ENCODE data around the gene DAAM1. TPM values are rescaled to one million over a fixed set of nuclear protein-coding genes. Genes with fewer than 3 reads are reported as not detected.

DAAM1 gene
- total RNA-seq, 1 donor from 2014 or later = 146 TPM

- DNase-seq = no peak
- Mint-ChIP-seq H3K4me1 (ENCODE audit: low read depth, unreplicated experiment) (peaks cover 8% of the 10 kb centered on the region), H3K4me3 (ENCODE audit: unreplicated experiment) (no peak overlapping the region), H3K9me3 (ENCODE audit: unreplicated experiment) (no peaks in the 10 kb centered on the region), H3K36me3 (ENCODE audit: unreplicated experiment) (no peaks in the 10 kb centered on the region), H3K27me3 (ENCODE audit: unreplicated experiment) (no peaks in the 10 kb centered on the region), H3K27ac (ENCODE audit: unreplicated experiment) (no peak overlapping the region)
- no peak for TF ChIP-seq CTCF (IDR thresholded peaks at IDR 0.05; ENCODE audit: partially characterized antibody, unreplicated experiment)
Observed at GRCh38 chr14:59251811-59252771, 63.6 kb downstream of the DAAM1 start.

GRCh38 chr14:59252772-59253500, 64.5 kb downstream of the DAAM1 start:
- no peak for DNase-seq
- TF ChIP-seq CTCF (IDR thresholded peaks at IDR 0.05; ENCODE audit: partially characterized antibody, unreplicated experiment) = no peak

GRCh38 chr14:59253527-59253926, 65.1 kb downstream of the DAAM1 start:
- no peak overlapping the region for H3K4me3 Mint-ChIP-seq (ENCODE audit: unreplicated experiment)
- DNase-seq = no peak
- H3K9me3 Mint-ChIP-seq (ENCODE audit: unreplicated experiment) = peaks cover 2% of the 10 kb centered on the region
- no peak overlapping the region for H3K27ac Mint-ChIP-seq (ENCODE audit: unreplicated experiment)
- TF ChIP-seq CTCF (IDR thresholded peaks at IDR 0.05; ENCODE audit: partially characterized antibody, unreplicated experiment) = no peak
- H3K27me3 Mint-ChIP-seq (ENCODE audit: unreplicated experiment) = no peaks in the 10 kb centered on the region
- no peaks in the 10 kb centered on the region for H3K36me3 Mint-ChIP-seq (ENCODE audit: unreplicated experiment)
- peaks cover 8% of the 10 kb centered on the region for H3K4me1 Mint-ChIP-seq (ENCODE audit: low read depth, unreplicated experiment)

More at GRCh38 chr14:59252772-59253500, 64.5 kb downstream of the DAAM1 start:
- H3K27ac Mint-ChIP-seq (ENCODE audit: unreplicated experiment) = no peak overlapping the region
- peaks cover 2% of the 10 kb centered on the region for H3K9me3 Mint-ChIP-seq (ENCODE audit: unreplicated experiment)
- H3K4me3 Mint-ChIP-seq (ENCODE audit: unreplicated experiment) = no peak overlapping the region
- H3K4me1 Mint-ChIP-seq (ENCODE audit: low read depth, unreplicated experiment) = peaks cover 8% of the 10 kb centered on the region
- H3K27me3 Mint-ChIP-seq (ENCODE audit: unreplicated experiment) = no peaks in the 10 kb centered on the region
- no peaks in the 10 kb centered on the region for H3K36me3 Mint-ChIP-seq (ENCODE audit: unreplicated experiment)

GRCh38 chr14:59254146-59254910, 65.9 kb downstream of the DAAM1 start:
- no peak for DNase-seq
- peaks cover 2% of the 10 kb centered on the region for H3K9me3 Mint-ChIP-seq (ENCODE audit: unreplicated experiment)
- H3K4me3 Mint-ChIP-seq (ENCODE audit: unreplicated experiment) = no peak overlapping the region
- no peak overlapping the region for H3K27ac Mint-ChIP-seq (ENCODE audit: unreplicated experiment)
- H3K27me3 Mint-ChIP-seq (ENCODE audit: unreplicated experiment) = no peaks in the 10 kb centered on the region
- H3K4me1 Mint-ChIP-seq (ENCODE audit: low read depth, unreplicated experiment) = peaks cover 8% of the 10 kb centered on the region
- no peak for TF ChIP-seq CTCF (IDR thresholded peaks at IDR 0.05; ENCODE audit: partially characterized antibody, unreplicated experiment)
- no peaks in the 10 kb centered on the region for H3K36me3 Mint-ChIP-seq (ENCODE audit: unreplicated experiment)

Data from glutamatergic neuron (in vitro differentiated cells).